Measurements from ENCODE around the gene MYH9.

MYH9 gene

GRCh38 chr22:36329254-36330078 lies 58.3 kb downstream of the MYH9 start:
- no peak for FAIRE-seq

GRCh38 chr22:36328635-36329253 lies 59.0 kb downstream of the MYH9 start:
- no peak for FAIRE-seq

GRCh38 chr22:36327922-36328551 lies 59.7 kb downstream of the MYH9 start:
- no peak for FAIRE-seq

GRCh38 chr22:36326178-36327161 lies 61.3 kb downstream of the MYH9 start:
- FAIRE-seq: no peak

- no peak for FAIRE-seq
Observed at GRCh38 chr22:36325154-36326031, 62.4 kb downstream of the MYH9 start.

- FAIRE-seq: no peak
Observed at GRCh38 chr22:36324414-36324813, 63.4 kb downstream of the MYH9 start.

GRCh38 chr22:36323855-36324331 lies 63.9 kb downstream of the MYH9 start:
- no peak for FAIRE-seq

GRCh38 chr22:36323182-36323854 lies 64.4 kb downstream of the MYH9 start:
- FAIRE-seq: no peak

- FAIRE-seq: no peak
Observed at GRCh38 chr22:36322602-36322915, 65.2 kb downstream of the MYH9 start.

- no peak for FAIRE-seq
Observed at GRCh38 chr22:36321797-36322601, 65.8 kb downstream of the MYH9 start.

- FAIRE-seq: no peak
Observed at GRCh38 chr22:36320553-36320952, 67.2 kb downstream of the MYH9 start.

GRCh38 chr22:36319595-36320497 lies 67.9 kb downstream of the MYH9 start:
- no peak for FAIRE-seq

- FAIRE-seq: no peak
Observed at GRCh38 chr22:36318442-36318841, 69.3 kb downstream of the MYH9 start.

- FAIRE-seq: no peak
Observed at GRCh38 chr22:36317658-36318271, 70.0 kb downstream of the MYH9 start.

GRCh38 chr22:36316419-36316818 lies 71.3 kb downstream of the MYH9 start:
- FAIRE-seq: no peak

GRCh38 chr22:36315325-36315724 lies 72.4 kb downstream of the MYH9 start:
- no peak for FAIRE-seq

- no peak for FAIRE-seq
Observed at GRCh38 chr22:36311386-36312085, 76.2 kb downstream of the MYH9 start.

- FAIRE-seq: no peak
Observed at GRCh38 chr22:36308880-36309279, 78.9 kb downstream of the MYH9 start.
